CD4-positive, alpha-beta T cell treated with Interleukin-12 subunit alpha and Interleukin-12 subunit beta, for 1 hour (primary cell): ENCODE measurements around the gene PREB.

ENCODE experiments used
- DNase-seq: peaks from one replicate; pipeline ENCODE4 v3.0.0-alpha.2; 2020

PREB gene

GRCh38 chr2:27152102-27152795, 17.8 kb upstream of the PREB start:
- DNase-seq, result no peak

GRCh38 chr2:27150639-27151230, 16.3 kb upstream of the PREB start:
- no peak for DNase-seq

DNA sequence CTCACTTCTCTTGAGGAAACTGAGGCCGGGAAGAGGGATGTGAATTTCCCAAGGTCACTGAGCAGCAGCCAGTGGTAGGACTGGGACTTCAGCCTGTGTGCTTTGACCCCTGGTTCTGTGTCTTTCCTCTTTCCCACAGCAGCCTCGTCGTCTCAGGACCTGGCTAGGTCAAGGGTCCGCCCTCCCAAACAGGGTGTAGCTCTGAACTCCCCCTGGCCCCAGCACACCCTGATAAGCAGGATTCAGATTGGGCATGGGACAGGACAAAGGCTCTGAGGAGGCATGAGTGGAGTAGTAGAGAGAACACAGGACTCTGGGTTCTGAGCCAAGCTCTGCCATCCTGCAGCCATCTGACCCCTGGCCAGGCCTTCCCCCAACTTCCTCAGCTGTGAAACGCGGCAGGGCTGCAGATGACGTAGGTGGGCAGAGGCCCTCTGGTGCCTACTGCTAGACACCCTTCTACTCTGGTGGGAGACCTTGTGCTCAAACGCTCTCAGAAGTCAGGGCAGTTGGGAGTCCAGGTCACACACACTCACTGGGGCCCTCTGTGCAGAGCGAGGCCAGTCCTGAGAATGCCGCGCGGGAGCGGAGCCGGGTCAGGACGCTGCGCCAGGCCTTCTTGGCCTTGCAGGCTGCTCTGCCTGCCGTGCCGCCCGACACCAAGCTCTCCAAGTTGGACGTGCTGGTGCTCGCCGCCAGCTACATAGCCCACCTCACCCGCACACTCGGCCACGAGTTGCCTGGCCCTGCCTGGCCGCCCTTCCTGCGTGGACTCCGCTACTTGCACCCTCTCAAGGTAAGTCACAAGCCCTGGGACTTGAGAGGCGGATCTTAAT, 15.4 kb upstream of the PREB start:
- DNase-seq, result no peak

DNA sequence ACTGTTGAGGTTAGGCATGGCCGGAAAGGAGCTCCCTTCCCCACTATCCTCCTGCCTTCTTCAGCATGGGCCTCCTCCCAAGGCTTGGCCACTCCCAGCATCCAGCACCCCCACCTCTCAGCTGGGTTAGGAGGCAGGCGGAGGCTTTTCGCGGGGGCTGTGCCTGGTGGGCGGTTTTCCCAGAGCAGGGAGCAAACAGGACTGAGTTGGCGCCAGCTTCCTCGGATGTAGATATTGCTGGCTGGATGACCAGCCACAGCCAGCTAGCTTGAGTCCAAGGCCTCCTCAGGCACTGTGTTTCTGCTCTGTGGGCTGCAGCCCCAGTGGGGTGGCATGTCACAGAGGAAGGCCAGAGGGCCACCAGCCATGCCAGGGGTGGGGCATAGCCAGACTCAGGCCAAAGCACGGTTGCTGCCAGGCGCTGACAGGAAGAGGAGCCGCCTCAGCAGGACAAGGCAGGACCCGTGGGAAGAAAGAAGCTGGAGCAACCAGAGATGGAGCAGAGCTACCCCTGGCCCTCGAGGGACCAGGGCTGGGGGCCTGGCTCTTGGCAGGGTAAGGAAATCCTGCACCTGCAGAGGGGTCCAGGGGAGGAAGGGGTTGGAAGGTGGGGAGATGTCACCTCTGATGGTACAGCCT, 14.5 kb upstream of the PREB start, which contains the start of gene TCF23:
TCF23 (plus strand) TSS at position 204 of the 639 bp plus-strand sequence; CDS start at position 334, 130 bp downstream.
- DNase-seq, result no peak

DNA sequence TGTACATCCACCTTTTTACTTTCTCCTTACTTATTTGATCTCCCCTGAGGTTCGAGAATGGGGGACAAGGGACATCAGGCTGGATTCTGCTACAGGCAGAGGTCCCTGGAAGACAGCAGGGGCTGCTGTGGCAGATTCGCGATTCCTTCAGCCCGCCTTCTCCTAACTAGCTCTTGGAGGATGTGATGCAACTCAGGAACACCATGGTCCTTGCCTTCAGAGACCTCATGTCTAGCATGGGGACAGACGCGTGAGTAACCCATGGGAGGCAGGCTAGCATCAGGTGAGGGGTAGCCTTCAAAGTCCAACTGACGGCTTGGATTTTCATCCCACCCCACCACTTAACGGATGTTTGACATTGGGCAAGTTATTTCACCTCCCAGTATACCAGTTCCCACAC, 13.5 kb upstream of the PREB start:
- DNase-seq, result no peak

DNA sequence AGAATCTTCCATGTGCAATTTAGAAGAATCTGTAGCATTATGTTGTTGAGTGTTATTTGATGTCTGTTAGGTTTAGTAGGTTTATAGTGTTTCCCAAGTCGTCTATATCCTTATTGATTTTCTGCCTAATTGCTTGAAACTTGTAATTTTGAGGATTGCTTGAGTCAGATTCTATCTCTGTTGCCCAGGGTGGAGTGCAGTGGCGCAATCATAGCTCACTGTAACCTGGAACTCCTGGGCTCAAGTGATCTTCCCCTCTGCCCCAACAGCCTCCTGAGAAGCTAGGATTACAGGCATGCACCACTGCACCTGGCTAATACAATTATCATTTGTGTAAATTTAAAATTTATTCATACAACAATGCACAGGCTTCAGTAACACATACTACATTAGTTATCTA, 11.2 kb upstream of the PREB start:
- DNase-seq, result no peak

- no peak for DNase-seq
Observed at GRCh38 chr2:27143285-27143684, 8.8 kb upstream of the PREB start.

GRCh38 chr2:27139310-27139709, 4.9 kb upstream of the PREB start, which contains the start of gene PRR30:
Gene PRR30, minus strand, starts transcription at chr2:27139410. Its CDS starts 1,081 bp downstream, at chr2:27138329.
- no peak for DNase-seq

GRCh38 chr2:27138111-27138510, 3.7 kb upstream of the PREB start:
- no peak for DNase-seq

GRCh38 chr2:27137322-27137935, 3.0 kb upstream of the PREB start:
- no peak for DNase-seq

DNA sequence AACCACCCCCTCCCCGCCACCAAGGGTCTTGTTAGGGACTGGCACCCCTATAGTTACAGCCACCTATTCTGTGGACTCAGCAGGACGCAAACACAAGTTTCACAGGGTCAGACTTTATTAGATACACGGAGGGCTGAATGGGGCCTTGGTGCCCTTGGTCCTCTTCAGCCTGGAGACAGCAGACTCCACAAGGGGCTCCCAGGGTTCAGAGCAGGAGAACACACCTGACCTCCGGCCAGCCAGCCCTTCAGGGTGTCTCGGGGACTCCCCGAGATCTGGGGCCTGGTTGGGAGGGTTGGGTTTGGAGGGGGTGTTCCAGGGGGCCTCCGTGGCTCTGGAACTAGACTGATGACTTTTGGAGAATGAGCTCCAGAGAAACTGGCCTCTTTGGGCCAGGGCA, 2.3 kb upstream of the PREB start:
- DNase-seq, result no peak

DNA sequence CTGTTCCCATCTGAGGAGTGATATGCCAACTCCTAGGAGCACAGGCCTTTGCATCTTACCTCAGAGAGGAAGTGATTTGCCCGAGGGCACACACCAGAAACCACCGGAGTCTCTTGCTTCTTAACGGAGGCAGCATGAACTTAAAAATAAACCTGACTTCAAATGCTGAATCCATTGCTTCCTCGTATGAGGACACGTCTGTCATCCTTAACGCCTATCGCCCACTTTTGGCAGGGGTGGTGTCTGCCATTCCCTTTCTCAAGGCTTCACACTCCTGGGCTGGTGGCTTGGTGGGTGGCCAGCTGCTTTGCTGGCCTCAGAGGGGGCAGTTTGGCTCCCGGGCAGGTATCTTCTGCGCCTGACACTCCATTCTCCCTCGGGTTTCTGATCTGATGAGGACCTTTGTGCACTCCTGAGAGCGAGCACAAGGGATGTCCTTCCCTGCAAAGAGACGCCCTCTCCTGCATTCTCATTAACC, 1.1 kb upstream of the PREB start:
- DNase-seq, result no peak

- DNase-seq, result no peak
Observed at GRCh38 chr2:27134781-27135477, 493 bp upstream of the PREB start.

DNA sequence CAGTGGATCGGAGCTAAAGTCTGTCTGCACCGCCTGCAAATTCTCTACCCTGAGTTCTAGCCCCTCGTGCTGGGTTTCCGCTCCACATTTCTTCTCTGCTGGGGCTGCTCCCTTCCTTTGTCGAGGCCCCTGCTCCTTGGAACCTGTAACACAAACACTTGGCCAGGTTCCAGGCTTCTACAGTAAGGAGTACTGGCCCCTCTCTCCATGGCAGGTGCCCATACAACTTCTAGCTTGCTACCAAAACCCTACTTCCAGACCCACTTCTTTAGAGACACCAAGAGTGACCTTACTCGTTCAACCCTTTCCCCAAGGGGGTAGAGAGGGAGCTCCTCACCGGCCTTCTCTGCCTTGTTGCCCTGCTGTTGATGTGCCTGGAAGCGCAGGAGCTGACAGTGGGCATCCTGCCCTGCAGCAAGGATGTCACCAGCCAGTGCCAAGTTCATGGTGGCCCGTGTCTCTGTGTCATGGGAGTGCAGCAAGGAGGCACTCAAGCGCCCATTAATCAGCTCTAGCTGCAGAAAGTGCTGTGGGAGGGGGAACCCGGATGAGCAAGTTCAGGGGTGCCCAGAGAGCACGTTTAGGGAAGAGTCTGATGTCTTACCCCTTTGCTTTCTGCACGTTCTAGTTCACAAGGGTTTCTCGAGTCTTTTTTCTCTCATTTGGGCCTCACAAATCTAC, 1.1 kb downstream of the PREB start:
- no peak for DNase-seq

DNA sequence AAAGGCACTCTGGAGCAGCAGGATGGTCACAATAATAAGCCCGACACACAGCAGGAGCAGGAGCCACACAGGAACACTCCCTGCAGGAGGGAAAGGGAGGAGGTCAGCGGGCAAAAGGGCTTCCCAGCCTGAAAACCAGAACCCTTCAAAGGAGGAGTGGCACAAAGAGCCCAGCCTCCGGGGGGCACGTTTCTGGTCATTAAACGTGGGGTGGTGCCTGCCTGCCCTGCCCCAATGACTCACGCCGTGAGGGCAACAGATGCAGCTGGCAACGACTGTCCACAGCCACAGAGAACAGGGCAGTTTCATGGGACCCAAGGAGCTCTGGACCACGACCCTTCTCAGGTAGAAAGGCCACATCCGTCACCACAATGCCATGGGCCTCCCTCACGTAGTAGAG, 3.0 kb downstream of the PREB start:
- DNase-seq, result no peak

DNA sequence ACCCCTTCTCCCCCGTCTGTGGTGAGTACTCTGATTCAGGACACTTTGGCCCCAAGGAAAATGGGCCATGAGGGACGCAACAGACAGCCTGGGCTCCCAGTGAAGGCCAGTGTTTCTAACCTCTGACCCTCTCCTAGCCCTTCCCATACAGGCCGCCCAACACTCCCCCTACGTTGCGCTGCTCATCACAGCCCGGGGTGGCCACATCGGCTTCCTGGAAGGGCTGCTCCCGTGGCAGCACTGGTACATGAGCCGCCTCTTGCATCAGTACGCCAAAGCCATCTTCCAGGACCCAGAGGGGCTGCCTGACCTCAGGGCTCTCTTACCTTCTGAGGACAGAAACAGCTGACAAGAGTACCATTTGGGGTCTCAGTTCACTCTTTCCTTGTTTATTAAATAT, 4.0 kb downstream of the PREB start:
- DNase-seq, result no peak

GRCh38 chr2:27128668-27129571, 5.5 kb downstream of the PREB start:
- no peak for DNase-seq

- no peak for DNase-seq
Observed at GRCh38 chr2:27127883-27128667, 6.4 kb downstream of the PREB start.

- DNase-seq, result no peak
Observed at GRCh38 chr2:27126252-27126710, 8.2 kb downstream of the PREB start.
